Hematopoietic multipotent progenitor cell (in vitro differentiated cells): Measurements from ENCODE around the gene ANKRD17. TPM values are rescaled to one million over a fixed set of nuclear protein-coding genes. Genes with fewer than 3 reads are reported as not detected.
A peak's percentile ranks its signal among the peaks of the same experiment; 100 is the strongest.

Source experiments
- DNase-seq, 3 donors: peaks; one replicate each; pipeline ENCODE4 v3.0.0-alpha.2; 2011 to 2015; ENCODE audit warnings: low read depth in 2 of 3, low spot score in 2 of 3
- total RNA-seq: library from RNA; depleted of rRNA; stranded (reverse); fragments of >200 nt; gene quantifications from one replicate; pipeline ENCODE4 v1.2.3, GENCODE V29; 2012

ANKRD17 gene
- total RNA-seq, 1 donor, result 58.4 TPM

DNA sequence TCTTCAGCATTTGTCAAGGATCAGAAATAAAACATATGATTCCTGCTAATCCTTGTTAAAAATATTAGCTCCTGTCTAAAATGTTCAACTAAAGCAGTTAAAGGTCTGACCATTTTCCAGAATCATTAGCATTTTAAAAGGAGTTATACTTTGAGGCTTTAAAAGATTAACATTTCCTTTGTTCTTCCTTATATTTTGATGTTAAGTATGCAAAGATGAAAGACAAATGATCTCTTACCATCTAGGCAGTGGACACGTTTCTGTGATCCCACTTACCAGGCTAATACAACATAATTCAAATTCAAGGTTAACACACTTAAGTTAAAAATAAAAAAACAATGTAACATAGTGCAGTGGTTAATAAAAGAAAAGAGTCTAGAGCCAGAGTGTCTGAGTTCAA is 127.3 kb downstream of the ANKRD17 start:
- no peak for DNase-seq

GRCh38 chr4:73129319-73129718 is 129.3 kb downstream of the ANKRD17 start:
- no peak for DNase-seq

DNA sequence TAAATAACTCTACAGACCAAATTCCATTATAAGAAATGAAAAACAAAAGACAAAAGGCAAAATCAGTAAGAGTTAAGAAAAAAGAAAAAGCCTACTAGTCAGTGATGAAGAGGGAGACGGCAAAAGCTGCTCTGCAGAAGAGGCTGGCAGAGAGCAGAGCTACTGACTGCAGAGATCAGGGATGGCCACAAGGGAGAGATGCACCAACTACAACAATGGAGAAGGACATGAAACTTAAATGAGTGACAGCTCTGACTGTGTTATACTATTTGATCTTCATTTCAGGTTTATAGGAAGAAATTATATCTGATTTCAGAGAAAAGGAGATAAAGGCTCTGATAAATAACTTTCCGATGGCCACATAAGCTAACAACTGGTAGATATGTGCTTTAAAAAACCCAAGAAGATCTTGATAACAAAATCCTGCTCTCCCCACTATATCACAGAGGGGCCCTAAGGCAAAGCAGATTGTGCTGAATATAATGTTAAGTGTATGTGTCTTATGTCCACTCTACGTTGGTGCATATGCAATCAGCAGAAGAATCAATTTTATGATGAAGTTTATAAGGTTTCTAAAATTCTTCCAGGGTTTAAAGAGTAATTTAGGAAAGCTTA is 130.7 kb downstream of the ANKRD17 start:
- peak in 2 of 3 donors; percentile 22 to 35 for DNase-seq

GRCh38 chr4:73109493-73109892 is 149.1 kb downstream of the ANKRD17 start:
- no peak for DNase-seq

- DNase-seq, result no peak
Measured at GRCh38 chr4:73104695-73105094, 153.9 kb downstream of the ANKRD17 start.

DNA sequence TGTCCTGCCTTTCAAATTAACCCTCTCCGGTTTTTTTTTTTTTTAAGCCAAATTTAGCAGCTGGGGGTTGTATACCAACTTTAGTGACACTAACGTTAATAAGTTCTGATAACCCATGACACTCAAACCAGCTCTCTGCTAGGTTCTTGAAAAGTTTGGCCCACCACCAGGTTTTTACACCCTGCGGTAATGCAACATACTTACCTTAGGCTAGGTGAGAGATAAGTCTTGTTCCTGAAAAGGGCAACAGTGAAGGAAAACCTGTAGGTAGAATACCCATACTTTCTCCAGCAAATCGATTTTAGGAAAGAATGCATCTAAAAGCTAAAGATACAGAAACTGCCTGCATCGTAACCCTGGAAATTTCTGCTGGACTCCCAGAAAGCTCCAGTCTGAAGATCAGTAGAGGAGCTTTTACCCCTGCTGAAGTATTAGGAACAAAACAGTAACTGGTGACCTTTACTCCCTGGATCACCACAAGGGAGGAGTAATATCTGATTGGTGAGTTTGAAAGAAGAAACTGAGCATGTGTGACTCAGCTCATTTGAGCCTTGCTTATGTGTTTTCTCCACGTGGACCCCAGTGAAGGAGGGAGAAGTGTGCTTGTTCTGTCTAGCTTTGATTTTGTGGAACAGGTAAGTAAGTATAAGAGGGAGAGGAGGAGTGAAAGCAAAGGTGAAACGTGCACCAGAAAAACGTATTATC is 154.6 kb downstream of the ANKRD17 start:
- DNase-seq, result no peak

- DNase-seq, result no peak
Measured at GRCh38 chr4:73099143-73099542, 159.5 kb downstream of the ANKRD17 start.

- DNase-seq, result no peak
Measured at GRCh38 chr4:73098713-73099112, 159.9 kb downstream of the ANKRD17 start.

DNA sequence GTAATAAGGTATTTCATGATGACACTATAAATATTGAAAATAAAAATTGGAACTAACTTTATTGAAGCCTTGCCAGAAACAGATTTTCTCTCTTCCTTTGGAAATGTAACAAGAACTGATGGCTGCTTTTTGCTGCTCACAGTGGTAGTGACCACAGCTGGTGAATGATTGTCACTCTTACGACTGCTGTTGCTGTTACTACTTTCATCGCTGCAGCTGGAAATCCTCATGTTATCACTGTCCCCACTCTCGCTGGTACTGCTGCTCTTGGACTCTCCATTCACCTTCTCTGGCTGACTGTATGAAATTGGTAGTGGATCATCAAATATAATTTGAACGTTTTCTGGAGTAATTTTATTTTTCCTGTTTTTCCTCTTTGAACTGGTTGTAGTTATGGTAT is 160.6 kb downstream of the ANKRD17 start:
- DNase-seq, result no peak

GRCh38 chr4:73092868-73093267 is 165.7 kb downstream of the ANKRD17 start:
- no peak for DNase-seq

- no peak for DNase-seq
Measured at GRCh38 chr4:73090738-73091137, 167.9 kb downstream of the ANKRD17 start.

DNA sequence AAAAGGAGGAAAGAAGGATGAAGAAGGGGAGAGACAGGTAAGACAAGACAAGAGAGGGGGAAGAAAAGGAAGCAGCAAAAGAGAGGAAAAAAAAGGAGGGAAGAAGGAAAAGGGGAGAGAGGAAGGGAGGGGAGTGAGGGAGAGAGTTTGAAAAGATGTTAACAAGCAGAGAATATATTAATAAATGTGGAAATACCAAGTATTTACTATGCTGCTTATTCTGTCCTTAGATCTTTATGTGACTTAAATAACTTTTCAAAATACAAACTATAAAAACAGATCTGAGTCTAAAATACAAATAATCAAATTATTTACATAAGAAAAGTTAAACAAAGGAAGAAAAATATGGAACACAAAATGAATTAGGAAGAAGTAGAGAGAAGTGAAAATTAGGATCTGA is 170.7 kb downstream of the ANKRD17 start:
- DNase-seq, result no peak

DNA sequence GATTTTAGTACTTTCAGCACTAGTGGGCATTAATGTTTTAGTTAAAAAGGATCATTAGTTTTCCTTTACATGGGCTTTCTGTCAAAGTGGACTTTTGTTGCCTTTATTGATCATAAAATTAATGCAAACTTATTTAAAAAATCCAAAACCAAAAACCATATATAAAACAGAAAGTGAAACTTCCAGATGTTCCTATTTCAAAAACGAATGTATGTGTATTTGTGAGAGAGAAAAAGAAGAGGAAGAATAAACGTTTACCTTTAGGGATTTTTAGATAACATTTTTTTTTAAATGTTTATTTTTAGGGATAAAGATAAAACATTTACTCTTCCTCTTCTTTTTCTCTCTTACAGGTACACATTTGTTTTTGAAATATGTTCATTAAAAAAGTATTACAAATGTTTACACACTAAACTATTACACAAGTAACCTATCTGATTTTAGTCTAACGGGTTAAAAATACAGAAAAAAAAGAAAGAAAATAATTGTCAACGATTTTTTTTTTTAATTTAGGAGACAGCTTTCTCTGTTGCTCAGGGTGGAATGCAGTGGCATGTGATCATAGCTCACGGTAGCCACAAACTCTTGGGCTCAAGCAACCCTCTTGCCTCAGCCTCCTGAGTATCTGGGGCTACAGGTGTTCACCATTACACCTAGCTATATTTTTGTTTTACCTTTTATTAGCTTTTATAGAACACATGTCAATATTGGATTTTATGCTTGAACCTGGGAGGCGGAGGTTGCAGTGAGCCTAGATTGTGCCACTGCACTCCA is 172.3 kb downstream of the ANKRD17 start:
- DNase-seq, result peak in 1 of 3 donors; percentile 29

- DNase-seq, result no peak
Measured at GRCh38 chr4:73080789-73081188, 177.8 kb downstream of the ANKRD17 start.

- no peak for DNase-seq
Measured at GRCh38 chr4:73075832-73076231, 182.8 kb downstream of the ANKRD17 start.

DNA sequence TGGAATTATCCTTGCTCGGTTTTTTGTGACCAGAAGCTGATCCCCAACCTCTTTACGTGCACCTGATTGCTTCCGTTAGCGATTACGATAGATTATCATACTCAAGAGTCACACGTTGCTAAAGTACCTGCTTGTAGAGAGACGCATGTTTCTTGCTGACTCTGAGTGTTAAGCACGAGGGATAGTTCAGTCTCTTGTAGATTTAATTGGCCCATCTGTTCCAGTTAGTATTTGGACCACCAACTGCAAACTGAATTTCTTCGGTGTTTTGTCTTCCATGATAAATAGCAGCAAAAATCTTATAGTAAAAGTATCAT is 188.6 kb downstream of the ANKRD17 start:
- DNase-seq, result no peak

GRCh38 chr4:73069338-73070073 is 189.1 kb downstream of the ANKRD17 start, which contains the start of gene COX18:
TSS of gene COX18 (minus strand) at chr4:73069716. CDS start at chr4:73069649, 67 bp downstream.
- peak; percentile 94 to 98 (median 97) for DNase-seq

- peak; percentile 24 to 50 (median 35) for DNase-seq
Measured at GRCh38 chr4:73068491-73069337, 189.9 kb downstream of the ANKRD17 start.

GRCh38 chr4:73067971-73068394 is 190.6 kb downstream of the ANKRD17 start:
- DNase-seq, result peak in 1 of 3 donors; percentile 7

- no peak for DNase-seq
Measured at GRCh38 chr4:73066928-73067327, 191.7 kb downstream of the ANKRD17 start.
